Ovary (tissue), 9 donors: Measurements from ENCODE around the gene BGN. TPM values are rescaled to one million over a fixed set of nuclear protein-coding genes. Genes with fewer than 3 reads are reported as not detected.

Experiments used
- DNase-seq, 5 donors: peaks; one replicate each; pipeline ENCODE4 v3.0.0-alpha.2; 2019 to 2020
- H3K27ac ChIP-seq, 2 donors: fragments of 200-600 bp; one replicate each; pipeline versions ENCODE4 v1.5.1 to v1.8.0; 2019 to 2022
- H3K27me3 ChIP-seq: fragments of 200-600 bp; one replicate; pipeline ENCODE4 v1.8.0; 2022
- H3K36me3 ChIP-seq: fragments of 200-600 bp; sonication (generic); one replicate; pipeline ENCODE4 v1.5.1; 2019
- H3K4me1 ChIP-seq: one replicate; pipeline ENCODE4 v1.8.1; 2013; ENCODE audit warnings: mild to moderate bottlenecking, moderate library complexity; ENCODE audit not compliant: insufficient read depth
- H3K4me3 ChIP-seq: fragments of 200-600 bp; sonication (generic); one replicate; pipeline ENCODE4 v1.5.1; 2017
- H3K9me3 ChIP-seq, 2 donors: fragments of 200-600 bp in 1 of 2; sonication (generic) in 1 of 2; one replicate each; pipeline versions ENCODE4 v1.5.1 to v1.8.1; 2013 to 2019; ENCODE audit warnings: mild to moderate bottlenecking in 1 of 2, moderate library complexity in 1 of 2
- EP300 ChIP-seq: sonication (generic); formaldehyde crosslinking; IDR thresholded peaks from one replicate; pipeline ENCODE4 v1.6.1; 2017; ENCODE audit warnings: antibody characterized with exemption
- POLR2A ChIP-seq: fragments of 450-650 bp; IDR thresholded peaks from one replicate; pipeline ENCODE4 v1.6.1; 2017; ENCODE audit warnings: antibody characterized with exemption, mild to moderate bottlenecking, moderate library complexity
- WGBS, 3 donors: extraction: QIAGEN DNeasy Blood & Tissue Kit in 1 of 3; methylation state at CpG; one replicate each; pipeline versions ENCODE4 v1.1.5 to v1.1.7; 2013 to 2017; 5-methylcytosine and 5-hydroxymethylcytosine counted together
- intact Hi-C, 4 donors: fragments of 100-400 bp; cut with DNase I; formaldehyde crosslinking; loops; one replicate each; pipeline versions ENCODE4 v1.11.0 to v1.15.1; 2022 to 2023
- polyA plus RNA-seq, 2 donors: library from polyadenylated mRNA; stranded (reverse); fragments of 200-250 nt in 1 of 2; fragments of 350-450 nt in 1 of 2; fragmentation: Illumina TruSeq in 1 of 2; extraction: RNeasy Lipid Tissue Mini Kit (QIAGEN cat#74804) in 1 of 2; gene quantifications; one replicate each; pipeline ENCODE4 v1.2.3, GENCODE V29; 2013 to 2014
- total RNA-seq, 7 donors: library from RNA; depleted of rRNA in 2 of 7; stranded (reverse); fragments of >200 nt in 2 of 7; fragmentation: NEBNext Ultra II Directional in 3 of 7; extraction: Animal tissue kit (Norgen Biotek cat#: 25700) in 3 of 7; gene quantifications; one replicate each; pipeline versions ENCODE4 v1.1.0 to v1.2.4, GENCODE V29; 2016 to 2023
- TF ChIP-seq, protein P1 (sequence below), 3 donors: fragments of 450-650 bp in 2 of 3; fragments of 200-600 bp in 1 of 3; IDR thresholded peaks; one replicate each; pipeline versions ENCODE4 v1.5.1 to v1.8.0; 2016 to 2022; ENCODE audit warnings: antibody characterized with exemption in 3 of 3, mild to moderate bottlenecking in 1 of 3
- donor health status: DM: no; HTN: no; CAD: no; lungs with moderate emphysema.
- donor health status: DM: no; HTN: no; CAD: no.
- donor health status: Bipolar disorder and iron deficiency.
- donor health status: DM: yes; HTN: yes; CAD: no.
- donor health status: DM: no; HTN: no; CAD: no.
- donor health status: DM: yes; HTN: yes; CAD: no.

The BGN gene
- total and polyA plus RNA-seq, 9 donors = 10.0 to 81.7 (median 48.5) TPM

DNA sequence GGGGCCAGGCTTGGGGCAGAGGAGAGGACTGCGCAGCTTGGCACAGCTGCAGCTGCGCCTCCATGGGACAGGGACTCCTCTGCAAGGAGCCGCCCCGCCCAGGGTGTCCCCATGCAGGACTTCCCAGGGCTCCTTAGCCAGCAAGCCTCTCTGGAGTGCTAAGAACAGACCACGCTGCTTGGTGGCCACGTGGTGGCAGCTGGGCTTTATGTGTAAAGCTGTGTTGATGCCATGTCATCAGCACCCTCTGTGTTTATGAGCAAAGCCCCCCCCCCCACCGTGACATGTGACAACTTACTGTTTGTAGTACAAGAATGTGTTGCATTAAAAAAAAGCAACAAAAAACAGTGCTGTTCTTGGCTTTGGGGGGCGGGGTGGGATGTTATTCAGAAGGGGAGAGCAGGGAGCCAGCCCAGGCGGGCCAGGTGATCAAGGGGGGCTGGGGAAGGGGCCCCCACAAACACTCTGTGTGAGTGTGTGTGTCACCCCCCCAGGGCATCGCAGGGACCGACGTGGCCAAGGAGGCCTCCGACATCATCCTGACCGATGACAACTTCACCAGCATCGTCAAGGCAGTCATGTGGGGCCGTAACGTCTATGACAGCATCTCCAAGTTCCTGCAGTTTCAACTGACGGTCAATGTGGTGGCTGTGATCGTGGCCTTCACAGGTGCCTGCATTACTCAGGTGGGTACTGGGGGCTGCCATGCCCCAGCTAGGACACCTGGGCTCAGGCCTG is 63.0 kb downstream of the BGN start:
- no peaks in the 10 kb centered on the region for H3K9me3 ChIP-seq
- intact Hi-C loops = loop anchor here in 1 of 4 donors (10.0 kb wide), 1 partner anchor 107 kb away; no protein-coding TSS in a partner anchor
- TF ChIP-seq, protein P1, sequence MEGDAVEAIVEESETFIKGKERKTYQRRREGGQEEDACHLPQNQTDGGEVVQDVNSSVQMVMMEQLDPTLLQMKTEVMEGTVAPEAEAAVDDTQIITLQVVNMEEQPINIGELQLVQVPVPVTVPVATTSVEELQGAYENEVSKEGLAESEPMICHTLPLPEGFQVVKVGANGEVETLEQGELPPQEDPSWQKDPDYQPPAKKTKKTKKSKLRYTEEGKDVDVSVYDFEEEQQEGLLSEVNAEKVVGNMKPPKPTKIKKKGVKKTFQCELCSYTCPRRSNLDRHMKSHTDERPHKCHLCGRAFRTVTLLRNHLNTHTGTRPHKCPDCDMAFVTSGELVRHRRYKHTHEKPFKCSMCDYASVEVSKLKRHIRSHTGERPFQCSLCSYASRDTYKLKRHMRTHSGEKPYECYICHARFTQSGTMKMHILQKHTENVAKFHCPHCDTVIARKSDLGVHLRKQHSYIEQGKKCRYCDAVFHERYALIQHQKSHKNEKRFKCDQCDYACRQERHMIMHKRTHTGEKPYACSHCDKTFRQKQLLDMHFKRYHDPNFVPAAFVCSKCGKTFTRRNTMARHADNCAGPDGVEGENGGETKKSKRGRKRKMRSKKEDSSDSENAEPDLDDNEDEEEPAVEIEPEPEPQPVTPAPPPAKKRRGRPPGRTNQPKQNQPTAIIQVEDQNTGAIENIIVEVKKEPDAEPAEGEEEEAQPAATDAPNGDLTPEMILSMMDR (IDR thresholded peaks at IDR 0.05) = no peak
- TF ChIP-seq EP300 = no peak
- TF ChIP-seq POLR2A = no peak
- no peaks in the 10 kb centered on the region for H3K27me3 ChIP-seq
- no peak overlapping the region for H3K4me3 ChIP-seq
- no peaks in the 10 kb centered on the region for H3K36me3 ChIP-seq
- no peak for DNase-seq
- WGBS, 3 donors = 76 to 80% (median 80%) methylated on average over 19 of the region's 19 CpGs
- H3K4me1 ChIP-seq = no peaks in the 10 kb centered on the region
- no peak overlapping the region for H3K27ac ChIP-seq

Other genes with a start within 250 kb of the BGN start
- gene PNMA6F, start 173.2 kb upstream of the BGN start, total RNA-seq = not detected
- under 1 TPM in 1 of 2 donors, not detected in 1; 0.04 TPM for gene PNMA6F, start 173.2 kb upstream of the BGN start, polyA plus RNA-seq
- gene ZNF275, start 160.8 kb upstream of the BGN start, total RNA-seq = 10 to 100 TPM; 27.5 to 75.9 (median 50.1) TPM
- 10 to 100 TPM; 42.7 to 49.6 TPM for gene ZNF275, start 160.8 kb upstream of the BGN start, polyA plus RNA-seq
- gene PNMA6E, start 93.6 kb upstream of the BGN start, total RNA-seq = 1 to 10 TPM in 5 of 7 donors, under 1 TPM in 2; 0.24 to 3.5 (median 2.5) TPM
- gene PNMA6E, start 93.6 kb upstream of the BGN start, polyA plus RNA-seq = 1 to 10 TPM in 1 of 2 donors, under 1 TPM in 1; 0.10 to 3.5 TPM
- gene ZFP92, start 83.5 kb upstream of the BGN start, total RNA-seq = 1 to 10 TPM; 3.6 to 9.4 (median 4.0) TPM
- gene ZFP92, start 83.5 kb upstream of the BGN start, polyA plus RNA-seq = 1 to 10 TPM; 2.7 to 3.9 TPM
- 1 to 10 TPM in 3 of 7 donors, under 1 TPM in 3, not detected in 1; 0.35 to 2.3 (median 1.0) TPM for gene TREX2, start 48.9 kb upstream of the BGN start, total RNA-seq
- gene TREX2, start 48.9 kb upstream of the BGN start, polyA plus RNA-seq = under 1 TPM in 1 of 2 donors, not detected in 1; 0.76 TPM
- 10 to 100 TPM in 6 of 7 donors, 1 to 10 TPM in 1; 9.3 to 28.7 (median 18.7) TPM for gene HAUS7, start 24.4 kb upstream of the BGN start, total RNA-seq
- 10 to 100 TPM; 11.3 to 22.7 TPM for gene HAUS7, start 24.4 kb upstream of the BGN start, polyA plus RNA-seq
- 1 to 10 TPM in 1 of 7 donors, under 1 TPM in 2, not detected in 4; 0.23 to 1.6 (median 0.27) TPM for gene ATP2B3, start 22.7 kb downstream of the BGN start, total RNA-seq
- under 1 TPM in 1 of 2 donors, not detected in 1; 0.01 TPM for gene ATP2B3, start 22.7 kb downstream of the BGN start, polyA plus RNA-seq
- gene CCNQ, start 104.2 kb downstream of the BGN start, total RNA-seq = 10 to 100 TPM; 15.5 to 20.0 (median 19.3) TPM
- 10 to 100 TPM; 16.8 to 23.8 TPM for gene CCNQ, start 104.2 kb downstream of the BGN start, polyA plus RNA-seq
- 1 to 10 TPM in 3 of 7 donors, under 1 TPM in 4; 0.12 to 3.7 (median 0.74) TPM for gene DUSP9, start 152.2 kb downstream of the BGN start, total RNA-seq
- under 1 TPM in 1 of 2 donors, not detected in 1; 0.28 TPM for gene DUSP9, start 152.2 kb downstream of the BGN start, polyA plus RNA-seq
- 1 to 10 TPM in 4 of 7 donors, under 1 TPM in 2, not detected in 1; 0.51 to 5.9 (median 1.6) TPM for gene PNCK, start 178.8 kb downstream of the BGN start, total RNA-seq
- gene PNCK, start 178.8 kb downstream of the BGN start, polyA plus RNA-seq = 1 to 10 TPM in 1 of 2 donors, under 1 TPM in 1; 0.87 to 1.1 TPM
- gene SLC6A8, start 192.9 kb downstream of the BGN start, total RNA-seq = 10 to 100 TPM in 5 of 7 donors, 1 to 10 TPM in 2; 6.3 to 23.5 (median 16.3) TPM
- 10 to 100 TPM in 1 of 2 donors, 1 to 10 TPM in 1; 7.5 to 10.0 TPM for gene SLC6A8, start 192.9 kb downstream of the BGN start, polyA plus RNA-seq
- 100 to 1,000 TPM in 5 of 7 donors, 10 to 100 TPM in 2; 53.7 to 146 (median 126) TPM for gene BCAP31, start 229.4 kb downstream of the BGN start, total RNA-seq
- gene BCAP31, start 229.4 kb downstream of the BGN start, polyA plus RNA-seq = 100 to 1,000 TPM; 151 to 195 TPM
- 10 to 100 TPM in 1 of 7 donors, 1 to 10 TPM in 6; 6.1 to 11.1 (median 9.1) TPM for gene ABCD1, start 229.9 kb downstream of the BGN start, total RNA-seq
- 1 to 10 TPM; 1.4 to 5.1 TPM for gene ABCD1, start 229.9 kb downstream of the BGN start, polyA plus RNA-seq